Islet precursor cell (in vitro differentiated cells): ENCODE data around the gene KTN1.

Experiments
- DNase-seq: peaks from one replicate; pipeline ENCODE4 v3.0.0-alpha.2; 2018

KTN1 gene

DNA sequence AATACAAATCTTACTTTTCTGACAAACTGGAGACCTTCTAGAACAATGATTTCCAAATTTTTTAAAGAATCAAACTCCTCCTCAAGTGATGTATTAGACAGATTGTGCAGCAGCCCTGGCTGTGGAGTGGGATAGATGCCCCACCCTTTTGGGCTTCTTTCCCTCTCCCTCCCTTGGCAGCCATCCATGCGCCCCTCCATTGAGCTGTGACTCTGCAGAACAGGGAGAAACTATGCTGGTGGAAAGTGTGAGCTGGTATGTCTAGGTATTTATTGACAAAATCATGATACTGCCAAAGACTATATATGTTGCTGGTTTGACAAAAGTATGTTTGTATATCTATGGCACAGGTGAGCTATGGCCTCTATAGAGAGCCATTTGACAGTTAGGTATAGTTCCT, 138.5 kb downstream of the KTN1 start:
- DNase-seq = no peak

DNA sequence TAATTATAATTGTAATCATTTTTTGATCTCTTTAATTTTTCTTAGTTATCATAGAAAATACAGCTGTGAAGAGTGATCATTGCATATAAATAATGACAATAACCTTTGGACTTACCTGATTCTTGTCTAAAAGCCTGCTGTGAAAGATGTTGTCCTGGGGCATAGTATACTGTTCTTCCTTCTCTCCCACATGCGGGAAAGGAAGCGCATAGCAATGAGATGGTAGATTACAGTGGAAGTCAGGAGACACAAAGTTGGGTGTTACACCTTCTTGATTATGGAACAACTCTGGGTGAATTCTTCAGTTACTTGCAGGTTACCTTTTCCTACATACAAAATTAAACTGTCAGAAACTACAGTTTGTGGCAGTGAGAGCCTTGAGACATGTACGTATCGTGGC, 140.8 kb downstream of the KTN1 start:
- no peak for DNase-seq

- peak; percentile 77 for DNase-seq
These were observed 141.3 kb downstream of the KTN1 start for GRCh38 chr14:55721353-55721752.

DNA sequence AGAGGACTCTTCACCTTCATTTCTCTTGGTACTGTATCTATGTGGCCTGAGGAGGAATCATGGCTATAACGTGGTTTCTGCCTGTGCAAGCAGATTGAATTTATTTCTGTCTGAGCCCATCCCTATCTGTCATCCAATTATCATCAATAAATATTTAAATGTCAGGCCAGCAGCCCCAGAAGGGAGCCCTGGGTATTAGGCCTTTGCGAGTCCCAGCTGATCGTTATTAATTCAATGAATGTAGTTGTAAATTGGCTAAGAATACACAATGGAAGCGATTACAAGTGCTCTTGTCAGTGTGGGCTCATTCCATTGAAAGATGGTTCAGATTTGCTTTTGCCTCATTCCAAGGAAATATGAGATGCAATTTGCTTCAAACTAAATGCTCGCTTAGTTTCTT, 142.0 kb downstream of the KTN1 start:
- DNase-seq = no peak

GRCh38 chr14:55724736-55725135, 144.7 kb downstream of the KTN1 start:
- DNase-seq = no peak

GRCh38 chr14:55730592-55731310, 150.7 kb downstream of the KTN1 start:
- no peak for DNase-seq

GRCh38 chr14:55731311-55731872, 151.4 kb downstream of the KTN1 start:
- no peak for DNase-seq

DNA sequence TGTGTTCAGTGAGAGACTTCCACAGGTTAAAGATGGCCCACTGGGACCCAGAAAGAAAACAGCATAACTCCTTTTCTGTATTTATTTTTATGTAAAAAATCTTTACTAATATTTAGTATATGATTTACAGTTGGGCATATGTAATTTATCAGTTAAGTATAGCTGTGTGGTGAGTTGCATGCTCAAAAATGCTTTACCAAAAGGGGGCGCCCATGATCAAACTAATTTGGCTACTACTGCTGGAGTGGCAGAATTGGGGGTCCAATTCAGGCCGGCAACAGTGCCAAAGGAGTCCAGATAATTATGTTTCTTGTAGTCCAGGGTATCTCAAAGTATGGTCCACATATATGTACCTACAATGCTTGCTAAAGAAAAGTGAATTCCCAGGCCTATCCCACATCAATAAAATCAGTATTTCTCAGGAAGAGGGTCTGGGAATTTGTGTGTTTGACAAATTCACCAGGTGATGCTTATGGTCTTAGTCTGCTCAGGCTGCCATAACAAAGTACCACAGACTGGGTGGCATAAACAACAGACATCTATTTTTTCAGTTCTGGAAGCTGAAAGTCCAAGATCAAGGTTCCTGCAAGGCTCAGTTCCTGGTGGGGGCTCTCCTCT, 152.0 kb downstream of the KTN1 start:
- no peak for DNase-seq

DNA sequence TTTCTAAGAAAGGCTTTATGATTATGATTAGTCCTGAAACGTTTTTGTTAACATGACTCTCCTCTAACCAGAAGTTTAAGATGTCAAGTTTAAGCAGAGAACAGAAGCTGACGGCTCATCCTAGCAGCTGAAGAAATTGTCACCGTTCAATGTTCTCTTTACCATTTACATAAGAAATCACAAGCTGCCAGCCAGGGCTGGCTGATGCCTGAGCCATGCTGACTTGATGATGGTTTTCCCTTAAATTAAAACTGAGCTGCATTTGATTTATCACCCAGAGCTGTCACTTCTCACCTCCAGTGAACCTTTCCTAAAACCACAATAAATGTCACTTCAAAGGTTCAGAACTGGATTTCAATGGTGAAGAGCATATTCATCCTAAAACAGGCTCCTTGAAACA, 153.6 kb downstream of the KTN1 start:
- no peak for DNase-seq
